Fibroblast of peridontal ligament (primary cell): ENCODE measurements around the gene CAV2.

Experiments
- DNase-seq: peaks from one replicate; pipeline ENCODE4 v3.0.0-alpha.2; 2010; ENCODE audit errors: extremely low read depth

Gene CAV2

GRCh38 chr7:116524609-116525297 lies 25.2 kb downstream of the CAV2 start, which contains the start of gene CAV1:
TSS of gene CAV1 (plus strand) at chr7:116525036. CDS start at chr7:116525063, 27 bp downstream.
- DNase-seq = peak; percentile 93

GRCh38 chr7:116525298-116525912 lies 25.9 kb downstream of the CAV2 start:
- DNase-seq = no peak

- peak; percentile 88 for DNase-seq
These were observed 26.6 kb downstream of the CAV2 start for GRCh38 chr7:116525913-116526861.

GRCh38 chr7:116526897-116527296 lies 27.4 kb downstream of the CAV2 start:
- peak; percentile 33 for DNase-seq

- peak; percentile 36 for DNase-seq
These were observed 28.0 kb downstream of the CAV2 start for GRCh38 chr7:116527521-116527920.

- peak; percentile 98 for DNase-seq
These were observed 28.7 kb downstream of the CAV2 start for GRCh38 chr7:116528008-116528789.

GRCh38 chr7:116529250-116529649 lies 29.7 kb downstream of the CAV2 start:
- no peak for DNase-seq

- DNase-seq = no peak
These were observed 30.7 kb downstream of the CAV2 start for GRCh38 chr7:116530107-116530820.

- DNase-seq = no peak
These were observed 32.7 kb downstream of the CAV2 start for GRCh38 chr7:116532102-116532688.

GRCh38 chr7:116534790-116535189 lies 35.3 kb downstream of the CAV2 start:
- peak; percentile 73 for DNase-seq

GRCh38 chr7:116535416-116535815 lies 35.9 kb downstream of the CAV2 start:
- no peak for DNase-seq

- DNase-seq = no peak
These were observed 38.6 kb downstream of the CAV2 start for GRCh38 chr7:116538138-116538537.

- DNase-seq = no peak
These were observed 40.3 kb downstream of the CAV2 start for GRCh38 chr7:116539879-116540278.

- DNase-seq = no peak
These were observed 41.2 kb downstream of the CAV2 start for GRCh38 chr7:116540743-116541142.

- DNase-seq = no peak
These were observed 42.4 kb downstream of the CAV2 start for GRCh38 chr7:116541951-116542350.

GRCh38 chr7:116542618-116543017 lies 43.1 kb downstream of the CAV2 start:
- DNase-seq = peak; percentile 63

GRCh38 chr7:116543664-116544063 lies 44.1 kb downstream of the CAV2 start:
- peak; percentile 47 for DNase-seq

- DNase-seq = no peak
These were observed 44.9 kb downstream of the CAV2 start for GRCh38 chr7:116544487-116544886.

- DNase-seq = no peak
These were observed 46.0 kb downstream of the CAV2 start for GRCh38 chr7:116545411-116545993.

GRCh38 chr7:116546054-116546453 lies 46.5 kb downstream of the CAV2 start:
- no peak for DNase-seq
